ENCODE data around the gene FBRSL1. TPM values are rescaled to one million over a fixed set of nuclear protein-coding genes. Genes with fewer than 3 reads are reported as not detected.
"Not testable (repeated sequence)": the region's sequence is repeated elsewhere in the genome, so short reads cannot be mapped to it uniquely, and the experiment has no call there.

The FBRSL1 gene
- total RNA-seq, 4 donors from 2014 or later: 14.4 to 28.1 (median 18.5) TPM

GRCh38 chr12:132462788-132463187 lies 27.2 kb upstream of the FBRSL1 start:
- no peaks in the 10 kb centered on the region for H3K4me1 ChIP-seq
- H3K9me3 ChIP-seq: peaks cover 0 to 6% (median 3%) of the 10 kb centered on the region in 4 donors
- no peak overlapping the region for H3K4me3 ChIP-seq
- intact Hi-C loops (cut with DNase I): no loop called here
- no peak overlapping the region for H3K27ac ChIP-seq (replicated peaks in 1 of 4)
- peaks cover 0 to 64% (median 5%) of the 10 kb centered on the region in 4 donors for H3K27me3 ChIP-seq
- 100% methylated on average over 3 of the region's 5 CpGs for WGBS
- H3K36me3 ChIP-seq: no peaks in the 10 kb centered on the region
- no peak for DNase-seq (ENCODE audit: extremely low spot score)
- no peak for TF ChIP-seq CTCF (IDR thresholded peaks at IDR 0.05)
- TF ChIP-seq POLR2AphosphoS5 (IDR thresholded peaks at IDR 0.05): no peak
- TF ChIP-seq EP300 (IDR thresholded peaks at IDR 0.05): no peak
- TF ChIP-seq POLR2A (IDR thresholded peaks at IDR 0.05; ENCODE audit: low read depth): no peak

- H3K36me3 ChIP-seq; DNase-seq (ENCODE audit: extremely low spot score); H3K9me3 ChIP-seq; H3K4me1 ChIP-seq; H3K27ac ChIP-seq (replicated peaks in 1 of 4); H3K4me3 ChIP-seq; intact Hi-C loops (cut with DNase I): not testable (repeated sequence)
- H3K27me3 ChIP-seq: peaks cover 0 to 67% (median 8%) of the 10 kb centered on the region in 4 donors
Observed at GRCh38 chr12:132463284-132463924, 26.5 kb upstream of the FBRSL1 start.

- H3K4me1 ChIP-seq; H3K36me3 ChIP-seq; DNase-seq (ENCODE audit: extremely low spot score); H3K4me3 ChIP-seq; H3K9me3 ChIP-seq; intact Hi-C loops (cut with DNase I); H3K27ac ChIP-seq (replicated peaks in 1 of 4): not testable (repeated sequence)
- peaks cover 0 to 67% (median 10%) of the 10 kb centered on the region in 4 donors for H3K27me3 ChIP-seq
- 63% methylated on average over 5 of the region's 5 CpGs for WGBS
Observed at GRCh38 chr12:132464304-132464703, 25.6 kb upstream of the FBRSL1 start.

GRCh38 chr12:132464820-132465219 lies 25.1 kb upstream of the FBRSL1 start:
- Histone ChIP-seq H3K4me3 (no peak overlapping the region), H3K27ac (replicated peaks in 1 of 4) (no peak overlapping the region), H3K36me3 (no peaks in the 10 kb centered on the region), H3K4me1 (no peaks in the 10 kb centered on the region), H3K27me3 (peaks cover 0 to 67% (median 10%) of the 10 kb centered on the region in 4 donors), H3K9me3 (peaks cover 0 to 6% (median 3%) of the 10 kb centered on the region in 4 donors)
- TF ChIP-seq POLR2A (IDR thresholded peaks at IDR 0.05; ENCODE audit: low read depth) (no peak), CTCF (IDR thresholded peaks at IDR 0.05) (no peak), EP300 (IDR thresholded peaks at IDR 0.05) (no peak), POLR2AphosphoS5 (IDR thresholded peaks at IDR 0.05) (no peak)
- intact Hi-C loops (cut with DNase I): no loop called here
- 77% methylated on average over 10 of the region's 10 CpGs for WGBS
- no peak for DNase-seq (ENCODE audit: extremely low spot score)

- TF ChIP-seq EP300 (IDR thresholded peaks at IDR 0.05) (no peak), CTCF (IDR thresholded peaks at IDR 0.05) (no peak), POLR2AphosphoS5 (IDR thresholded peaks at IDR 0.05) (no peak), POLR2A (IDR thresholded peaks at IDR 0.05; ENCODE audit: low read depth) (no peak)
Observed at GRCh38 chr12:132465269-132466190, 24.4 kb upstream of the FBRSL1 start.

More at GRCh38 chr12:132465269-132466190, 24.4 kb upstream of the FBRSL1 start:
- Histone ChIP-seq H3K9me3 (peaks cover 0 to 6% (median 3%) of the 10 kb centered on the region in 4 donors), H3K4me3 (no peak overlapping the region), H3K27ac (replicated peaks in 1 of 4) (no peak overlapping the region), H3K36me3 (no peaks in the 10 kb centered on the region), H3K27me3 (peaks cover 0 to 62% (median 10%) of the 10 kb centered on the region in 4 donors), H3K4me1 (no peaks in the 10 kb centered on the region)
- 70% methylated on average over 13 of the region's 17 CpGs for WGBS
- intact Hi-C loops (cut with DNase I): no loop called here
- no peak for DNase-seq (ENCODE audit: extremely low spot score)

Measured in esophagus muscularis mucosa (tissue), 4 donors.